DOHH2 (cell line): ENCODE data around the gene OPN4.

ENCODE experiments used
- H3F3A ChIP-seq: fragments of 200-600 bp; sonication (generic), shearing (Covaris generic); 2 replicates; pipeline ENCODE4 v1.6.0; 2016; ENCODE audit warnings: antibody characterized with exemption, mild to moderate bottlenecking; ENCODE audit not compliant: control insufficient read depth, insufficient read depth
- H3K27ac ChIP-seq: fragments of 200-600 bp; sonication (generic); 2 replicates; pipeline ENCODE4 v1.5.1; 2014; ENCODE audit warnings: low read depth, mild to moderate bottlenecking, low read length, moderate library complexity
- H3K27me3 ChIP-seq: fragments of 200-600 bp; sonication (generic); 2 replicates; pipeline ENCODE4 v1.6.1; 2014; ENCODE audit warnings: mild to moderate bottlenecking, low read length, mixed read lengths; ENCODE audit not compliant: control insufficient read depth
- H3K36me3 ChIP-seq: fragments of 200-600 bp; sonication (generic); 2 replicates; pipeline ENCODE4 v1.6.1; 2014; ENCODE audit warnings: mild to moderate bottlenecking, low read length, moderate library complexity, mixed read lengths; ENCODE audit not compliant: control insufficient read depth
- H3K4me1 ChIP-seq: fragments of 200-600 bp; sonication (generic); 2 replicates; pipeline ENCODE4 v1.6.1; 2014; ENCODE audit warnings: mild to moderate bottlenecking, low read length, mixed read lengths; ENCODE audit not compliant: control insufficient read depth
- H3K4me2 ChIP-seq: fragments of 200-600 bp; sonication (generic); 2 replicates; pipeline ENCODE4 v1.6.0; 2014; ENCODE audit warnings: mild to moderate bottlenecking, low read length, moderate library complexity
- H3K4me3 ChIP-seq: fragments of 200-600 bp; sonication (generic); 2 replicates; pipeline ENCODE4 v1.5.1; 2014; ENCODE audit warnings: mild to moderate bottlenecking, low read length, mixed read lengths
- H3K79me2 ChIP-seq: fragments of 200-600 bp; sonication (generic); 2 replicates; pipeline ENCODE4 v1.6.1; 2014; ENCODE audit warnings: mild to moderate bottlenecking, low read length, mixed read lengths; ENCODE audit not compliant: control insufficient read depth
- H3K9me2 ChIP-seq: fragments of 200-600 bp; sonication (generic); replicated peaks from 2 replicates; pipeline ENCODE4 v1.6.1; 2014; ENCODE audit warnings: mild to moderate bottlenecking, low read length, mixed read lengths; ENCODE audit not compliant: control insufficient read depth
- H3K9me3 ChIP-seq: fragments of 200-600 bp; sonication (generic); 2 replicates; pipeline ENCODE4 v1.6.1; 2014; ENCODE audit warnings: antibody characterized with exemption, low read length, mixed read lengths; ENCODE audit not compliant: control insufficient read depth, insufficient read depth
- H4K20me1 ChIP-seq: fragments of 200-600 bp; sonication (generic); 2 replicates; pipeline ENCODE4 v1.6.0; 2014; ENCODE audit warnings: low read depth, mild to moderate bottlenecking, antibody characterized with exemption, low read length, moderate library complexity; ENCODE audit not compliant: control insufficient read depth, insufficient read depth
- EZH2phosphoT487 ChIP-seq: fragments of 200-600 bp; sonication (generic); IDR thresholded peaks from 2 replicates; pipeline ENCODE4 v1.6.1; 2017; ENCODE audit warnings: borderline replicate concordance, mild to moderate bottlenecking, antibody characterized with exemption, low read length, moderate library complexity, mixed read lengths
- TF ChIP-seq, protein P1 (sequence below): fragments of 200-600 bp; sonication (generic); IDR thresholded peaks from one replicate; pipeline ENCODE4 v1.5.1; 2014; ENCODE audit warnings: antibody characterized with exemption, mild to moderate bottlenecking, low read depth, low read length; ENCODE audit not compliant: poor library complexity, severe bottlenecking

The OPN4 gene

DNA sequence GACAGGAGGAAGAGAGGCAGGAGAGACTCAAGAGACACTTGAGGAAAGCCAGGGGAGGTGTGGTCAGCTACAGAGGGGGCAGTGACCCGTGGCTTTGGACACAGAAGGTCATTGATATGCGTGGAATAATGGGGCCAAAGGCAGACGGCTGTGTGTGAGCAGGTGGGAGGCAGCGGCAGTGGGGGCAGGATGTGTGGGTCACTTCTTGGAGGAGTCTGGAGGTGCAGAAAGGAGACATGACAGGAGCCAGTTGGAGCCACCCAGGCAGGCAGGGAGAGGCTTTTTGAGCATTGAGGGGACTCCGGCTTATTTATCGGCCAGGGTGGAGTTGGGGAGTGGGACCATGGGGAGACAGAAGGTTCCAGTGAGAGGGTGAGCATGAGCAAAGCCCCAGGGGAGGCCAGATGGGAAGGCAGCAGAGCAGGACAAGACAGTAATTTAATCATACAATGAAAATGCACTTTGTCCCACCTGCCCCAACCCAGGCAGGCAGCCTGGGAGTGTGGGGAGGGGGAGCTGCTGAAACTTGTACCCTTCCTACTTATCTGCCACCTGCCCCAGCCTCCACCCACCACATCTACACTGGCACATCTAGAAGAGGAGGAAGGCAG lies 19.0 kb downstream of the OPN4 start:
- no peaks in the 10 kb centered on the region for H3K36me3 ChIP-seq
- no peaks in the 10 kb centered on the region for H3K79me2 ChIP-seq
- H3K4me3 ChIP-seq = no peak overlapping the region
- no peaks in the 10 kb centered on the region for H3K27me3 ChIP-seq
- TF ChIP-seq, protein P1, sequence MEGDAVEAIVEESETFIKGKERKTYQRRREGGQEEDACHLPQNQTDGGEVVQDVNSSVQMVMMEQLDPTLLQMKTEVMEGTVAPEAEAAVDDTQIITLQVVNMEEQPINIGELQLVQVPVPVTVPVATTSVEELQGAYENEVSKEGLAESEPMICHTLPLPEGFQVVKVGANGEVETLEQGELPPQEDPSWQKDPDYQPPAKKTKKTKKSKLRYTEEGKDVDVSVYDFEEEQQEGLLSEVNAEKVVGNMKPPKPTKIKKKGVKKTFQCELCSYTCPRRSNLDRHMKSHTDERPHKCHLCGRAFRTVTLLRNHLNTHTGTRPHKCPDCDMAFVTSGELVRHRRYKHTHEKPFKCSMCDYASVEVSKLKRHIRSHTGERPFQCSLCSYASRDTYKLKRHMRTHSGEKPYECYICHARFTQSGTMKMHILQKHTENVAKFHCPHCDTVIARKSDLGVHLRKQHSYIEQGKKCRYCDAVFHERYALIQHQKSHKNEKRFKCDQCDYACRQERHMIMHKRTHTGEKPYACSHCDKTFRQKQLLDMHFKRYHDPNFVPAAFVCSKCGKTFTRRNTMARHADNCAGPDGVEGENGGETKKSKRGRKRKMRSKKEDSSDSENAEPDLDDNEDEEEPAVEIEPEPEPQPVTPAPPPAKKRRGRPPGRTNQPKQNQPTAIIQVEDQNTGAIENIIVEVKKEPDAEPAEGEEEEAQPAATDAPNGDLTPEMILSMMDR = no peak
- TF ChIP-seq EZH2phosphoT487 = no peak
- peaks cover 8% of the 10 kb centered on the region for H3K4me1 ChIP-seq
- H3F3A ChIP-seq = no peaks in the 10 kb centered on the region
- H4K20me1 ChIP-seq = no peaks in the 10 kb centered on the region
- H3K4me2 ChIP-seq = no peak overlapping the region
- H3K27ac ChIP-seq = no peak overlapping the region
- no peaks in the 10 kb centered on the region for H3K9me2 ChIP-seq
- H3K9me3 ChIP-seq = no peaks in the 10 kb centered on the region

DNA sequence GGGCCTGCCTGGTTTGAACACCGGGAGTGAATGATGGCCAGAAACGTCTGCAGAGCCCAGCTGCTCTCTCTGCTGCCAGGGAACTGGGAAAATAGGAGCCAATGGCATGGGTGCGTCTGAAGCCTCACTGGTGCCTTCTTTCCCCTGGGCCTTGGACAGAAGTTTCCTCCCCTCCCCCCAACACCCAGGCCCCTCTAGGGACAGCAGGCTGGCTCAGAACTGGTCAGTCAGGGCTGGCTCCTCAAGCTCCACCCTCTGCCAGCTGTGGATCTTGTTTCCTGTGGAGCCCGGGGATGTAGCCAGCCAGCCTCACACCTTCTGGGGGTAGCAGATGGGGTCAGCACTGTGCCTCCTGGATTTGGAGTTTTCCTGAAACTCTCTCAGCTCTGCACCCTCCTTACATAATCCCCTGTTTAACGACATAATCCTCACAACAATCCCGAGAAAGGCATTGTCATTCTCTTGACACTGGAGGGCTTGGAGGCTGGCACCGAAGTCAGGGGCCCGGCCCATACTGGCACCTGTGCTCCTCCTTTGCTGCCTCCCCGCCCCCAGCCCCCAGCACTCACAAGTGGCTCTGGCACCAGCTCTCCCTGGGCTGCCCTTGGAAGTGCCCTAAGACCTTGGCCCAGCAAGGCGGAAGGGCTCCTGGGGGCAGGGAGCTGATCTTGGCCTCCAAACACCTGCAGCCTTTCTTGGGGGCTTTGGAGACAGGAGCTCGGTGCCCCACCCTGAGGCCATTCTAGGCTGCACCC lies 19.7 kb downstream of the OPN4 start:
- no peaks in the 10 kb centered on the region for H3K9me3 ChIP-seq
- H3K27me3 ChIP-seq = no peaks in the 10 kb centered on the region
- H3K4me3 ChIP-seq = no peak overlapping the region
- no peaks in the 10 kb centered on the region for H3K79me2 ChIP-seq
- no peak overlapping the region for H3K4me2 ChIP-seq
- no peaks in the 10 kb centered on the region for H3F3A ChIP-seq
- H3K9me2 ChIP-seq = no peaks in the 10 kb centered on the region
- TF ChIP-seq, protein P1 = no peak
- no peak for TF ChIP-seq EZH2phosphoT487
- H3K4me1 ChIP-seq = peaks cover 2% of the 10 kb centered on the region
- H4K20me1 ChIP-seq = no peaks in the 10 kb centered on the region
- H3K27ac ChIP-seq = no peak overlapping the region
- no peaks in the 10 kb centered on the region for H3K36me3 ChIP-seq

DNA sequence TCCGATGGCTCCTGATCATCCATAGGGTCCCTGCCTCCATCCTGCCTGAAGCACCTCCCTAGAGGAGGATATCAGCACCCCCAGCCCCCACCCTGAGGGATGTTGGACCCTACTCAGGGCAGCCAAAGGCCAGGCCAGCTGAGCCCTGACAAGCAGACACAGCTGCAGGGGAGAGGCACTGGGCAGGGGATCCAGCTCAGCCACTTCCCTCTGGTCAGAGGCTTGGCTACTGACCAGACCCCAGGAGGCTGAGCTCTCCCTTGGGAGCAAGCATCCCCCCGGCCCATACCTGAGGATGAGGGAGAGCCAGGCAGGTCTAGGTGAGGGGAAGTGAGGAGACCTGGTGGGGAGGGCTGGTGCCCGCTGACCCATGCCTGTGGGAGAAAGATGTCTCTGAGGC lies 20.6 kb downstream of the OPN4 start:
- Histone ChIP-seq H3K79me2 (no peaks in the 10 kb centered on the region), H3K4me3 (no peak overlapping the region), H4K20me1 (no peaks in the 10 kb centered on the region), H3K9me3 (no peaks in the 10 kb centered on the region), H3K9me2 (no peaks in the 10 kb centered on the region), H3K36me3 (no peaks in the 10 kb centered on the region), H3K27me3 (no peaks in the 10 kb centered on the region), H3K4me1 (no peaks in the 10 kb centered on the region), H3K27ac (no peak overlapping the region), H3K4me2 (no peak overlapping the region), H3F3A (no peaks in the 10 kb centered on the region)
- TF ChIP-seq EZH2phosphoT487 = no peak
- TF ChIP-seq, protein P1 = no peak
